Activated T-helper 9 cell treated with anti-CD3 and anti-CD28 coated beads, Interleukin-2, amount 50 U/mL, for 16 hours (primary cell): ENCODE results near the gene R3HDM2.
A peak's percentile ranks its signal among the peaks of the same experiment; 100 is the strongest.

Source experiments
- DNase-seq: peaks from one replicate; pipeline ENCODE4 v3.0.0-alpha.2; 2020; ENCODE audit warnings: low read depth

R3HDM2 gene

DNA sequence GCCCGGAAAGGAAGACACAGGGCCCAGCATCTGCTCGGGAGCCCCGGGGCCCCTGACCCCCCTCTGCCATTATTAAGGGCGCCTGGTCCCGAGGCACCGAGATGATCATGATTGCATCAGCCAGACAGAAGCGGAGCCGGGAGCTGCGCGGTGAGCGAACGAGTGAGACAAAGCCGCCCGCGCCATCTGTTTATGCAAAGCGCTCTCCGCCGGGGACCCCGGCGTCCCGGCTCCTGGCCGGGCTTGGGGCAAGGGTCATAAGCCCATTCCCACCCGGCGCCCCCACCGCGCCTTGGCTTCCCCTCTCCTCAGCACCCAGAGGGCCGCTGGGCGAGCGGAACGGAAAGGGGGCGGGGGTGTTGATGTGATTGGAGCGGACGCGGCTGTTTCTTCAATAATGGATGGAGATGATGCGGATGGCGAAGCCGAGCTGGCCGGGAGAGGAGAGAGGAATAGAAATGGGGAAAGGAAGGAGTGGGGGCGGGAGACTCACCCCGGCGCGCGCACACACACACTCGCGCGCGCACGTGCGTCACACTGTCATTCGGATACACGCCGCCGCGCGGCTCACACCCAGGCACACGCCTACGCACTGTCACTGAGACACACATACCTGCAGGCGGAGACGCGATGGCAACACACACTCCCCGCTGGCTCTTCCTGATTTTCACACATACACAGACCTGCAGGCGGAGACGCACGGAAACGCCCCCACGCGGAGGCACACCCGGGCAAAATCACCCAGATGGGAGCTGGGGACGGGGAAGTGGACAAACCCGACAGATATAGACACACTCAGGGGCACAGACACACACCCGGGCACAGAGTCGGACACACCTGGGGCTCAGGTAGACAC, 190.5 kb downstream of the R3HDM2 start:
- peak; percentile 70 for DNase-seq

DNA sequence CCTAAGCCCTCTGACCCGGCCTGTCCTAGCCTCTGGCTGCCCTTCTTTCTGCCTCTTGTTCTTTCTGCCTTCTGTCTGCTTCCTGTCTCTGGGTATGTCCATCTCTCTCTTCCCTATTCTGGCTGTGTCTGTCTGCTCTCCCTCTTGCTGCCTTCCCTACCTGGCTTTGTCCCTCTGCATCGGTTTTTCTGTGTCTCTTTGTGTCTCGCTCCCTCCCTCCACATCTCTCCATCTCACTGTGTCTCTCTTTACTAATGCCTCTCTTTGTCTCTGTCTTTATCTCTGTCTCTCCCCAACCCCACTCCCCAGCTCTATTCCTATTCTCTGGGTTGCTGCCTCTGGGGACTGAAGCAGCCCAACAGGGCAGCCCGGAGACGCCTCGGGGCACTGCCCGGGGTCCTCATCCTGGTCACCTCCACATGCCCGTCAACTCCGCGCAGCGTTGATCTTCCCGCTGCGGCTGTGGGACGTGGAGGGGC, 191.2 kb downstream of the R3HDM2 start:
- no peak for DNase-seq

DNA sequence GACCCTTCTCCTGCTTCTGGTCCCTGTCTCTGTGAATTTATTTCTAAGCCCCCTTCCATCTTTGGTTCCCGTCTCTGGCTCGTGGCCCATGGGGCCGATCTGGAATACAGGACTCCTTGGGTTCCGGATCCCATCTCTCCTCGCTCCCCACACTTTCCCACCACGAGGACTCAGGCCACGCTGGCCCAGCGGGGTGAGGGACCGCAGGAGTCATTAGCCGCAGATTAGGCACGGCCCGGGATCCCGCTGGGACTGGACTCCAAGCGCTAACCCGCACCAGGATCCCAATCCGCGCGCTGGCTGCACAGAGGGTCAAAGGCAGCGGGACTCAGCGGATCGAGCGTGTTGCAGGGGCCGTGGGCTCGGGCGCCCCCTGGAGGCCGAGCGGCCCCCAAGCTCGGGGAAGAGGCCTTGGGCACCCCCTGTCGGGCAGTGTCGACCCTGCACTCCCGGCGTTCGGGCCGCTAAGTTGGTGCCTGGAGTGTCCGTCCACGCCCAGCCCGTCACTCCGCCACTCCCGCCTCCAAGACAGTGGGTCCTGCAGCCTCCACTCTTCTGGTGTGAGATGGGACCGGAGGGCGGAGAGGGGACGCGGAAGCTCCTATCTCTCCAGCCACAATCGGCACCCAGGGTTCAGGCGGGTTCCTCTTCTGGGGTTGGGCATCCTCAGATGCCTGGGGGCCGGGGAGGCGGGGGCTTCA, 191.8 kb downstream of the R3HDM2 start:
- peak; percentile 86 for DNase-seq

DNA sequence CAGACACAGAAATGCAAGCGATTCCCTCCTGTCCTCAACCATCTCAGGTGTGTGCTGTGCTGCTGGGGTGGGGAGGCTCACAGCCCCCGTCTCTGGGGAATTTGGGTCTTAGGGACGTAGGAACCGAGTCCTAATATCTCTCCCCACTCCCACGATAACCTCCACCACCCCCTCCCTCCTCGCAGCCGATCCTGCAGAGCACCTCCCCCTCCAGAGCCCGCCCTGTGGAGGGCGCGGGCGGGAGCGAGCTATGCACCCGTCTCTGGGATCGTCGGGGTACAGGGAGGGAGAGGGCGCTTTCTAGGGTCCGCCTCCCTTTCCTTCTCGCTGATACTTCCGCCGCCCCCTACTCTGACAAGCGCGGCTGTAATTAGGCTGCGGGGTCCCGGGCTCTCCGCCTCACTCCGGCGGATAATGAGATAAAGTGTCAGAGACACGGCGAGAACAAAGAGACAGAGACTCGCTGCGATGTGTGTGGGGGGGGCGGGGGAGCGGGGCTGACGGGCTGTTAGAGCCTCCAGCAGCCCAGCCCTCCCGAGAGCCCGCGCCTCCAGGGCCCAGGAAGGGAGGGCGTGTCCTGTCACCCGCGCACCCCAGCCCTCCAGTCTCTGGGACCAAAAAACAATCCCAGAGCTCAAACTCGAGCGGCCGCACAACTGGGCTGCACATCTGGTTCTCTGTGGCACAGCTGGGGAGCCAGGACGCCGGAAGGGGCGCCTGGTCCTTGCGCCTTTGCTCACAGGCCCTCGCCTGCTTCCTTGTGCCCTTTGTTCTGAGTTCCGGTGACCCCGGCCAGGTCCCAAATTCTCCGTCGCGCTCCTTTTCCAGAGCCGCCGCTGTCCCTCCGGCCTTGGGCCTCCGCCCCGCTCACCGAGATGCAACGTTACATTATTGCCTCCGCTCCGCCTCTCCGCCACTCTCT, 192.7 kb downstream of the R3HDM2 start:
- DNase-seq, result no peak

DNA sequence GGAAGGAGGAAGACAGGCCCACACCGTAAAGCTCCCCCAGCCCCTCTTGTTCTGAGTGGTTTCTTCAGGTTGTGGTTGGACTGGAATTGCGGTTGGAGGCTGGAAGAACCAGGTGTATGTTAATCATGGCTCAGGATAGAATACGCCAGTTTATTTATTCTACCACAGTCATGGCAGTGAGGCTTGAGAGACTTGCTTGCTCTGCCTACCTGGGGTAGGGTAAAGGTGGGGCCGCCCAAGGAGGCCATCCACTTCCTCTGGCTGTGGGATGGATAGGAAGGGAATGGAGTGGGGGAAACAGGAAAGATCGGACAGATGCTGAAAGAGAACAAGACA, 193.3 kb downstream of the R3HDM2 start:
- DNase-seq, result no peak

DNA sequence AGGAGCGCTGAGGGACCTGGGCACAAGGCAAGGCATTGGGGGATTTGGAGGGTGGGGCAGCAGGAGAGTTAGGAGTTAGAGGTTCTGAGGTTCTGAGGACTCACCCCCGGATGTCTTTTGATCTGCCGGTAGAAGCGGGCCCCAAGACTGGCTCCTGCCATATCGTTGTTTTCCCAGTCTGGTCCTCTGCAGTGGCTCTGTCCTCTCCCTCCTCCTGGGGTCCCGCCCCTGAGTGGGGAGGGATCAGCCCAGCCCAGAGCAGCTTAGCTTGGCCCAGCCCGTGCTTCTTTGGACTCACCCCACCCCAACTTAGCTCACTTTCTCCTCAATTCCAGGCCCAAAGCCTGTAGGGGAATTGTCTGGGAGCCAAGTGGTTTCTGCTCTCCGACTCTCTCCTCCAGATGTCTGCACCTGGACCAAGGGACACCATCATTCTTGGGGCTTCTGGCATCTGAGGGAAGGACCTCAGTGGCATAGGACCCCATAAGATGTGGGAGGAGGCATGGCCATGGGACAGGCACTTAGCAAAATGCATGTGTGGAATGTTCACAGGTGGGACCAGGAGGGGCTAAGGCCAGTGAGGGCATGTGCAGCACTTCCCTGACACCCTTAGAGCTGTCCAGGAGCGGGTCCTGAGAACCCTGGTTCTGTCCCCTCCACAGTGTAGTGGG, 193.8 kb downstream of the R3HDM2 start:
- DNase-seq, result no peak

DNA sequence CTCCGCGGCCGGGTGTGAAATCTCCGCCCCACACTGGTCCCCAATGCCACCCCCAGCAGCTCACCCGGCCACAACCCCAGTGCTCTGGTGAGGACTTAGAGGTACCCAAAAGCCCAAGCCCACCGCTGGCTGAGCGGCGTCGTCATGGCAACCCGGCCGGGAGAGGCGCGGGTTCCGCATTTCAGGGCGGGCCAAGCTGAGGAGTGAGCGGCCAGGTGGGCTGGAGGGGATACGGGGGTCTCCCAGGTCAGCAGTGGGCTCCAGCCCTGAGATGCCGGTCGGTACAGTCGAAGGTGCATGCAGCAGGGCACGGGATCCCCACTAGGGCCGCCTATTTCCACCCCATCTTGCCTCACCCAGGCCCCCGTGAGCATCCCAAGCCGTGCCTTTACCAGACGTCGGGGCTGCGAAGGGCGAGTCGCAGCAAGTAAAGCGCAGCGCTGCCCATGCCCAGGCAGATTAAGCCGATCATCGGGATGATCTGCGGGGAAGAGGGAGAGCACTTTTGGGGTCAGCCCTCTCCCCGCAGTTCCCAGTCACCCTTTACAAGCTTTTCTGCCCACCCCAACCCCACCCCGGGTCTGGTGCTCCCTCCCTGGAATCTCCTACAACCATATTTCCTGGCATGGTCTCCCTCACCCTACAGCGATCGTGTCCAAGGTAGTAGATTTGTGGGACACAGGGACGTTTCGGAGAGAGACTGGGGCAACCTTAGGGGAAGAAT, 194.5 kb downstream of the R3HDM2 start:
- no peak for DNase-seq

DNA sequence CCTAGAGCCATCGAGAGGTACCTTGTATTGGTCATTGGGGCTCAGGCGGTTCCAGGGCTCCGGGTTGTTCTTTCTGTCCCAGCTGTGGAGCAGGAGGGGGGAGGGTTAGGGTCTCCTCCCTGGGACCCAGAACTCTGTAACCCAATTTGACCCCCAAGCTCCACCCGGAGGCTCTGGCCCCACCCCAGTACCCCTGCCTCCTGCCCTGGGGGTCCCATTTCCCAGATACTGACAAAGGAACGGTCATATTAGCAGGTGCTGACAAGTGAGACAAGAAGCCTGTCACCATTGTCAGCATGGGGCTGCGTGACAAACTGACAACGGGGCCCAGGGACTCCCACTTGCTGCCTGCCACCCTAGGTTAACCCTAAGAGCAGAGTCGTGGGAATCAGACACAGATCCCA, 195.1 kb downstream of the R3HDM2 start:
- DNase-seq, result no peak

DNA sequence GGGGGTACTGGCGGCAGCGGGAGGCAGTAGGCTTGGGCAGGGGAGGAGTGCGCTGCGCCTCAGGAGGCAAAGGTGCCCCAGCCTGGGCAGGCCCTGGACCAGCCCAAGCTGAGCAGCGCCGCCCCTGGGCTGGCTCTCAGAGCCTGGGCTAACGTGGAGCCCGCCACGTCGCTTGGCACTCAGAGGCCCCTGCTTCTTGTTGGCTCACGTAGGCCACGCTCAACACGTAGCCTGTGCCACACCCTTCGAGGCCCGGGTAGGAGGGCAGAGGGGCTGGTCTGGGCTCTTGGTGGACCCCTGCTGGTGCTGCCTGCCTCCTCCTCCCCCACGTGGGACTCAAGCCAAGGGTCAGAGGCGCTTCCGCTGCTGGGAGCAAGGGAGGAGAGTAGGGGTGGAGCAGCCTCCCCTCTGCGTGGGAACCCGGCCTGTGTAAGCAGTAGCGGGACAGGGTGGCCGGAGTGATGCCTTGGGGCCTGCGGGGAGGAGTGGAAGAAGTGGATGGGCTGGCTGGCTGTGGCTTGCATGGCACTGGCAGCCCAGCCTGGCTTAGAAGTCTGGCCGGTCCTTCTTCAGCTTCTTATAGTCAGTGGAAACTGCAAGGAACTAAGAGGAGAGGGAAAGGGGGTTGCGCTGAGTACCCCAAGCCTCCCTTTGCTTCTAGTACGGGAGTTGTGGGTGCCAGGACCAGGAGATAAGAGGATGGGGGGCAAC, 195.7 kb downstream of the R3HDM2 start:
- DNase-seq, result no peak

DNA sequence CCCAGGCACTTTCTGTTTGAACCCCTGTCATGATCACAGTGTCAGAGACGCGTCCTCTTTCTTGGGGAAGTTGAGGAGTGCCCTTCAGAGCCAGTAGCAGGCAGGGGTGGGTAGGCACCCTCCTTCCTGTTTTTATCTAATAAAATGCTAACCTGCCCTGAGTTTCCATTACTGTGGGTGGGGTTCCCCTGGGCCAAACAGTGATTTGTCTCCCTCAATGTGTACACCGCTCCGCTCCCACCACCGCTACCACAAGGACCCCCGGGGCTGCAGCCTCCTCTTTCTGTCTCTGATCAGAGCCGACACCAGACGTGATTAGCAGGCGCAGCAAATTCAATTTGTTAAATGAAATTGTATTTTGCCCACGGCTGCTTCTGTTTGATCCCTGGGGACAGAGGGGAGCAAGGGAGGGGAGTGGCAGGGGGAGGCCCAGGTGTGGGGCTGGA, 196.2 kb downstream of the R3HDM2 start:
- DNase-seq, result no peak

DNA sequence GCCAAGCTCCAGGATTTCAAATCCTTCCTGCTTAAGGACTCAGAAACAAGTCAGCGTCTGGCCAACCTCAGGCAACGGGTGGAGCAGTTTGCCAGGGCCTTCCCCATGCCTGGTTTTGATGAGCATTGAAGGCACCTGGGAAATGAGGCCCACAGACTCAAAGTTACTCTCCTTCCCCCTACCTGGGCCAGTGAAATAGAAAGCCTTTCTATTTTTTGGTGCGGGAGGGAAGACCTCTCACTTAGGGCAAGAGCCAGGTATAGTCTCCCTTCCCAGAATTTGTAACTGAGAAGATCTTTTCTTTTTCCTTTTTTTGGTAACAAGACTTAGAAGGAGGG, 196.6 kb downstream of the R3HDM2 start:
- no peak for DNase-seq

DNA sequence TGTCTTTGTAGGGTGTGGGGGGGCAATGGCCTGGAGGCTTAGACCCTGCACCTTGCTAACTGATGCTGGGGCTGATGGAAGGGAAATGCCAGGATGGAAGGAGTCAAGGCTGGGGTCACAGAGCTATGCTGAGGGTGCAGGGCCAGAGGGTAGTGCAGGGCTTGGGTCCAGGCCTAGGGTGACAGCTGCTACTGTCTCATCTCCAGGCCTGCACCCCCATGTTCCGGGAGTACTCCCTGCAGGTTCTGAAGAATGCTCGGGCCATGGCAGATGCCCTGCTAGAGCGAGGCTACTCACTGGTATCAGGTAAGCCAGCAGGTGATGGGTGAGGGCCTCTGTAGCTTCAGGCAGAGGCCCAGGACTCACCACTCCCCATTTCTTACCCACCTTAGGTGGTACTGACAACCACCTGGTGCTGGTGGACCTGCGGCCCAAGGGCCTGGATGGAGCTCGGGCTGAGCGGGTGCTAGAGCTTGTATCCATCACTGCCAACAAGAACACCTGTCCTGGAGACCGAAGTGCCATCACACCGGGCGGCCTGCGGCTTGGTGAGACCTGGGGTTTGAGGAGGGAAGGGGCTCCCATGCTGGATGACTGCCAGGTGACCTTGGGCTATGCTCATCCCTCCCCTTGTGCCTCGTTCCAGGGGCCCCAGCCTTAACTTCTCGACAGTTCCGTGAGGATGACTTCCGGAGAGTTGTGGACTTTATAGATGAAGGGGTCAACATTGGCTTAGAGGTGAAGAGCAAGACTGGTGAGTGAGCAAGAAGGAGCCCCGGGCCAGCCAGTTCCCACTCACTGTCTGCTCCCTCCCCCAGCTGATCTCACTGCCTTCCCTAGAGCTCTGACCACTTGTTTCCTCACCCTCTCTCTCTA, 197.2 kb downstream of the R3HDM2 start:
- no peak for DNase-seq

DNA sequence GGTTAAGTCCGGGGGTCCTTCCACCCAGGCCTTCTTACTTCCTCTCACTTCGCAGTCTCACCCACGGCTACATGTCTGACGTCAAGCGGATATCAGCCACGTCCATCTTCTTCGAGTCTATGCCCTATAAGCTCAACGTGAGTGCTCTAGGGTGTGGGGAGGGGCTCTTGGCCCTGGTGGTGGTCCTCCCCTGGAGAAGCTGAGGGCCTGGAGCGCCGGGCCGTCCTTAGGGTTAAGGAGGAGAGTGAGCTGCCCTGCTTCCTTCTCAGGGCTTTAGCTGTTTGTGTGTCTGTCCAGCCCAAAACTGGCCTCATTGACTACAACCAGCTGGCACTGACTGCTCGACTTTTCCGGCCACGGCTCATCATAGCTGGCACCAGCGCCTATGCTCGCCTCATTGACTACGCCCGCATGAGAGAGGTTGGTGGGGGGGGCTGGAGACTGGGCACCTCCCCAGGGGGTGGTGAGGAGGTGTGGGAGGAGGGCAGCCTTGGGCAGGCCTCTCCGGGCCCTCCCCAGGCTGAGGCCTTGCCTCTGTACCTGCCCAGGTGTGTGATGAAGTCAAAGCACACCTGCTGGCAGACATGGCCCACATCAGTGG, 198.6 kb downstream of the R3HDM2 start:
- DNase-seq, result no peak

DNA sequence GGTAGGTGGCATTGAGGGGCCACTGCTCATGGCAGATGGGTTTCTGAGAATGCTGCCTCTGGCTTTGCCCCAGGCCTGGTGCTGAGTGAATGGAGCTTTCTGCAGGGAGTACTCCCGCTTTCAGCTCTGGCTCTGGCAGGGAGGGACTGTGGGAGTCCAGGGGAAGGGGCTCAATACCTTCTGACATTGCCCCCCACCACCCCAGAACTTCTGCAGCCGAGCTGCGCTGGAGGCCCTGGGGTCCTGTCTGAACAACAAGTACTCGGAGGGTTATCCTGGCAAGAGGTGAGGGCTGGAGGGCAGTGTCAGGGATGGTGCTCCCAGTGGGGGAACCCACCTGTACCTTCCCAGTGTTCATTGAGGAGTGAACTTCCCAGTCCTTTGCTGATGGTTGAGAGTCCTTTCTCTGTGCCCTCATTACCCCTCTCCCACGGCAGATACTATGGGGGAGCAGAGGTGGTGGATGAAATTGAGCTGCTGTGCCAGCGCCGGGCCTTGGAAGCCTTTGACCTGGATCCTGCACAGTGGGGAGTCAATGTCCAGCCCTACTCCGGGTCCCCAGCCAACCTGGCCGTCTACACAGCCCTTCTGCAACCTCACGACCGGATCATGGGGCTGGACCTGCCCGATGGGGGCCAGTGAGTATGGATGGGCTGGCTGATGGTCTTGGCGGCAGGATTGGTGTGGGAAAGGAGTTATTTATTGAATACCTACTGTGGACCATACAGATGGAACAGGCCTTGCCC, 199.4 kb downstream of the R3HDM2 start:
- no peak for DNase-seq

DNA sequence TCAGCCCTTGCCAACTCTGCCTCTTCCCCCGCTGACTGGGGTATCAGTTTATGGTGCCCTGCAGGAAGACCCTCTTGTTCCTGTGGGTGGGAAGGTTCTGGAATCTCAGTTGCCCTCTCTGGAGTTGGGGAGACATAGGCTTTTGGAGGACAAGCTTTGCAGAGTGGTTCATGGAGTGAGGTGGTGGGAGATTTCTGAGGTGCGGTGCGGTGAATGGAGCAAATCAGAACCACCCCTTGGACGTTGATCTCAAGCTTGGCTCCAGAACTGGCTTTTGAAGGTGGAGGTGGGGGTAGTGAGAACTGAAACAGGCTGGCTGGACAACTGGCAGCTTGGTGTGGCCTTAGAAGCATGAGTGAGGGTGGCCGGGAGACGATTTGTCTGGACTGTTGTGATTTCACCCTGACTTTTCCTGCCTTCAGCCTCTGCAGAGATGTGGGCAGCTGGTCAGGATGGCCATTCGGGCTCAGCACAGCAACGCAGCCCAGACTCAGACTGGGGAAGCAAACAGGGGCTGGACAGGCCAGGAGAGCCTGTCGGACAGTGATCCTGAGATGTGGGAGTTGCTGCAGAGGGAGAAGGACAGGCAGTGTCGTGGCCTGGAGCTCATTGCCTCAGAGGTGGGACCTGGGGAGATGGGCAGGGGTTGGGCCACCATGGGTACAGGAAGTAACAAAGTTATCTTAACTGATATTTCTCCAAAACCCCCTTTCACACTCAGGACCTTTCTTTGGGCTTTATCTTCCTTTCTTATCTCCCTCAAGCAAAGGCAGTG, 200.3 kb downstream of the R3HDM2 start:
- no peak for DNase-seq

DNA sequence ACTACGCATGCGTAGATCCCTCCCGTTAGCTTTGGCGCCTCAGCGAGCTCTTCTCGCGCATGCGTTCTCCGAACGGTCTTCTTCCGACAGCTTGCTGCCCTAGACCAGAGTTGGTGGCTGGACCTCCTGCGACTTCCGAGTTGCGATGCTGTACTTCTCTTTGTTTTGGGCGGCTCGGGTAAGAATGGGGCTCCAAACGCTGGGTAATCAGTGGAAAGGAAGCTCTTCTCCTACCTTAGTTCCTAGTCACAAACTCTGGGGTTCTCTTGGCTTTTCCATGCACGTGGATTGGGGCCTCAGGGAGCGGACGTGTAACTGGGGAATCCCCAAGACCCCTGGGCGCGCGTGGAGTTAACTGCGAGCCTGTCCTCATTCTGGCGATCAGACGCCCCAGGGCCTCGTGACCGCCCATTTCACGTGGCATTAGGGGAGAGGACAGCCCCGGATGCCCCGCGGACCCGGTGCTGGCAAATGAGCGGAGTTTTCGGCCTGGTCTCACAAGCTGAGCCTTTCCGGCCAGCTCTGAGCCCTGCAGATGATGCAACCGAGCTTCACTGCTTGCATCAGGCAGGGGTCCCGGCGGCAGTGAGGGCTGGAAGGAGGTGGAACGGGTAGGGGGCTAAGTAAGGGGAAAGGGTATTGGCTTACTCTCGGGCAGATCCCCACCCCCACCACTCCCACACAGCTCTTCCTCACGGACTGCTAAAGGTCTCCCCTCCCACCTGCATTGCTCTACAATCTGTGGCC, 201.0 kb downstream of the R3HDM2 start, which contains the start of gene SHMT2:
Gene SHMT2 (plus strand): TSS at position 78 of the 747 bp plus-strand sequence. CDS start 68 bp downstream, at position 146.
- DNase-seq, result peak; percentile 88
